Activated CD4-positive, alpha-beta memory T cell treated with anti-CD3 and anti-CD28 coated beads for 36 hours (primary cell): ENCODE measurements around the gene CDC42BPA. TPM values are rescaled to one million over a fixed set of nuclear protein-coding genes. Genes with fewer than 3 reads are reported as not detected.

Experiments
- CTCF ChIA-PET: fragments of 350-600 bp; sonication (Branson Sonifier 250); formaldehyde crosslinking; loops from one replicate; lab custom pipeline; 2021; ENCODE audit warnings: antibody characterized with exemption, inconsistent platforms; lab: Charles Lee
- POLR2A ChIA-PET: fragments of 350-600 bp; sonication (Branson Sonifier 250); formaldehyde crosslinking; loops from one replicate; lab custom pipeline; 2021; ENCODE audit warnings: antibody characterized with exemption; lab: Charles Lee
- DNase-seq: peaks from one replicate; pipeline ENCODE4 v3.0.0-alpha.2; 2020
- H3K27ac Mint-ChIP-seq: one replicate; pipeline ENCODE4 v1.8.0; 2021; ENCODE audit warnings: mixed read lengths
- H3K27me3 Mint-ChIP-seq: one replicate; pipeline ENCODE4 v1.8.0; 2021; ENCODE audit warnings: mixed read lengths
- H3K36me3 Mint-ChIP-seq: one replicate; pipeline ENCODE4 v1.8.0; 2021; ENCODE audit warnings: mixed read lengths
- H3K4me1 Mint-ChIP-seq: one replicate; pipeline ENCODE4 v1.8.0; 2021; ENCODE audit warnings: low read depth, mixed read lengths
- H3K4me3 Mint-ChIP-seq: one replicate; pipeline ENCODE4 v1.8.0; 2021; ENCODE audit warnings: mild to moderate bottlenecking, mixed read lengths
- H3K9me3 Mint-ChIP-seq: one replicate; pipeline ENCODE4 v1.8.0; 2021; ENCODE audit warnings: mixed read lengths
- intact Hi-C: fragments of 100-400 bp; cut with micrococcal nuclease; formaldehyde crosslinking; loops from one replicate; pipeline ENCODE4 v1.15.1; 2023
- total RNA-seq, 2 experiments: library from RNA; stranded (reverse); gene quantifications; one replicate each; pipeline ENCODE4 v1.2.3, GENCODE V29; 2021

Gene CDC42BPA
- total RNA-seq, 2 experiments from 2014 or later = 2.1 to 3.1 TPM

- Mint-ChIP-seq H3K36me3 (no peaks in the 10 kb centered on the region), H3K27ac (no peak overlapping the region), H3K4me3 (no peak overlapping the region), H3K4me1 (peaks cover 11% of the 10 kb centered on the region), H3K27me3 (no peaks in the 10 kb centered on the region), H3K9me3 (peaks cover 3% of the 10 kb centered on the region)
- intact Hi-C loops = no loop called here
- DNase-seq = no peak
- ChIA-PET POLR2A (no interaction called here), CTCF (no interaction called here)
Measured at GRCh38 chr1:226948480-226948879, 369.8 kb downstream of the CDC42BPA start.

GRCh38 chr1:226948051-226948450 is 370.2 kb downstream of the CDC42BPA start:
- peaks cover 3% of the 10 kb centered on the region for H3K9me3 Mint-ChIP-seq
- no peaks in the 10 kb centered on the region for H3K36me3 Mint-ChIP-seq
- ChIA-PET CTCF (no interaction called here), POLR2A (no interaction called here)
- H3K4me3 Mint-ChIP-seq = no peak overlapping the region
- peaks cover 15% of the 10 kb centered on the region for H3K4me1 Mint-ChIP-seq
- DNase-seq = no peak
- intact Hi-C loops = no loop called here
- no peaks in the 10 kb centered on the region for H3K27me3 Mint-ChIP-seq
- H3K27ac Mint-ChIP-seq = no peak overlapping the region

- Mint-ChIP-seq H3K4me1 (peaks cover 25% of the 10 kb centered on the region), H3K9me3 (peaks cover 3% of the 10 kb centered on the region), H3K36me3 (no peaks in the 10 kb centered on the region), H3K4me3 (no peak overlapping the region), H3K27ac (no peak overlapping the region), H3K27me3 (no peaks in the 10 kb centered on the region)
- ChIA-PET POLR2A (no interaction called here), CTCF (no interaction called here)
- DNase-seq = no peak
- intact Hi-C loops = no loop called here
Measured at GRCh38 chr1:226946841-226947240, 371.5 kb downstream of the CDC42BPA start.

GRCh38 chr1:226946285-226946684 is 372.0 kb downstream of the CDC42BPA start:
- ChIA-PET CTCF (no interaction called here), POLR2A (no interaction called here)
- intact Hi-C loops = no loop called here
- H3K27ac Mint-ChIP-seq = no peak overlapping the region
- H3K9me3 Mint-ChIP-seq = peaks cover 3% of the 10 kb centered on the region
- no peaks in the 10 kb centered on the region for H3K36me3 Mint-ChIP-seq
- no peaks in the 10 kb centered on the region for H3K27me3 Mint-ChIP-seq
- no peak overlapping the region for H3K4me3 Mint-ChIP-seq
- DNase-seq = no peak
- peaks cover 29% of the 10 kb centered on the region for H3K4me1 Mint-ChIP-seq

GRCh38 chr1:226945858-226946245 is 372.4 kb downstream of the CDC42BPA start:
- H3K4me3 Mint-ChIP-seq = no peak overlapping the region
- DNase-seq = no peak
- ChIA-PET CTCF (no interaction called here), POLR2A (no interaction called here)
- H3K9me3 Mint-ChIP-seq = peaks cover 3% of the 10 kb centered on the region
- H3K27me3 Mint-ChIP-seq = no peaks in the 10 kb centered on the region
- intact Hi-C loops = no loop called here
- peaks cover 33% of the 10 kb centered on the region for H3K4me1 Mint-ChIP-seq
- H3K36me3 Mint-ChIP-seq = no peaks in the 10 kb centered on the region
- no peak overlapping the region for H3K27ac Mint-ChIP-seq

- no peak overlapping the region for H3K4me3 Mint-ChIP-seq
- H3K4me1 Mint-ChIP-seq = peaks cover 37% of the 10 kb centered on the region
- POLR2A ChIA-PET = no interaction called here
- intact Hi-C loops = no loop called here
- no peak overlapping the region for H3K27ac Mint-ChIP-seq
- no peaks in the 10 kb centered on the region for H3K27me3 Mint-ChIP-seq
- H3K36me3 Mint-ChIP-seq = no peaks in the 10 kb centered on the region
- peaks cover 3% of the 10 kb centered on the region for H3K9me3 Mint-ChIP-seq
- CTCF ChIA-PET = no interaction called here
- DNase-seq = no peak
Measured at GRCh38 chr1:226945106-226945857, 373.0 kb downstream of the CDC42BPA start.

GRCh38 chr1:226943927-226944326 is 374.4 kb downstream of the CDC42BPA start:
- peaks cover 37% of the 10 kb centered on the region for H3K4me1 Mint-ChIP-seq
- no peaks in the 10 kb centered on the region for H3K27me3 Mint-ChIP-seq
- no peak overlapping the region for H3K4me3 Mint-ChIP-seq
- H3K9me3 Mint-ChIP-seq = peaks cover 3% of the 10 kb centered on the region
- intact Hi-C loops = loop anchor here (5.0 kb wide), 2 partner anchors 537 to 618 kb away; partner anchors contain the start of genes PARP1 and ZNF678
- H3K36me3 Mint-ChIP-seq = no peaks in the 10 kb centered on the region
- H3K27ac Mint-ChIP-seq = no peak overlapping the region
- POLR2A ChIA-PET = no interaction called here
- CTCF ChIA-PET = no interaction called here
- no peak for DNase-seq

- Mint-ChIP-seq H3K27me3 (no peaks in the 10 kb centered on the region), H3K4me1 (peaks cover 43% of the 10 kb centered on the region), H3K27ac (no peak overlapping the region), H3K9me3 (peaks cover 2% of the 10 kb centered on the region), H3K36me3 (no peaks in the 10 kb centered on the region), H3K4me3 (no peak overlapping the region)
- POLR2A ChIA-PET = no interaction called here
- intact Hi-C loops = loop anchor here (5.0 kb wide), 2 partner anchors 536 to 619 kb away; partner anchors contain the start of genes PARP1 and ZNF678
- CTCF ChIA-PET = no interaction called here
- DNase-seq = no peak
Measured at GRCh38 chr1:226943156-226943555, 375.1 kb downstream of the CDC42BPA start.

GRCh38 chr1:226942392-226942791 is 375.9 kb downstream of the CDC42BPA start:
- peaks cover 44% of the 10 kb centered on the region for H3K4me1 Mint-ChIP-seq
- no peaks in the 10 kb centered on the region for H3K27me3 Mint-ChIP-seq
- ChIA-PET CTCF (no interaction called here), POLR2A (no interaction called here)
- H3K9me3 Mint-ChIP-seq = no peaks in the 10 kb centered on the region
- no peak overlapping the region for H3K27ac Mint-ChIP-seq
- DNase-seq = no peak
- no peak overlapping the region for H3K4me3 Mint-ChIP-seq
- intact Hi-C loops = loop anchor here (5.0 kb wide), 2 partner anchors 535 to 620 kb away; partner anchors contain the start of genes PARP1 and ZNF678
- H3K36me3 Mint-ChIP-seq = no peaks in the 10 kb centered on the region

GRCh38 chr1:226940806-226941067 is 377.6 kb downstream of the CDC42BPA start:
- Mint-ChIP-seq H3K4me1 (peaks cover 41% of the 10 kb centered on the region), H3K27ac (no peak overlapping the region), H3K36me3 (no peaks in the 10 kb centered on the region), H3K9me3 (no peaks in the 10 kb centered on the region), H3K4me3 (peak overlapping the region; percentile 82), H3K27me3 (no peaks in the 10 kb centered on the region)
- no peak for DNase-seq
- CTCF ChIA-PET = interaction anchor here (1.1 to 1.5 kb wide), 2 partner anchors 28 to 533 kb away, joined by 3 to 4 read pairs; partner anchors contain the start of gene PARP1
- intact Hi-C loops = loop anchor here (2.0 to 5.0 kb wide), 3 partner anchors 314 to 622 kb away; partner anchors contain the start of genes PARP1 and ZNF678
- POLR2A ChIA-PET = interaction anchor here (0.8 to 3.1 kb wide), 3 partner anchors 49 to 261 kb away, joined by 3 to 20 read pairs (median 3); no protein-coding TSS in a partner anchor

GRCh38 chr1:226940029-226940805 is 378.1 kb downstream of the CDC42BPA start, which contains the start of gene COQ8A:
TSS of gene COQ8A (plus strand) at chr1:226940294. CDS start at chr1:226961386, 21,092 bp downstream.
- intact Hi-C loops = loop anchor here (2.0 to 5.0 kb wide), 3 partner anchors 313 to 622 kb away; partner anchors contain the start of genes PARP1 and ZNF678
- POLR2A ChIA-PET = interaction anchor here (0.5 to 3.1 kb wide), 5 partner anchors 50 to 533 kb away, joined by 3 to 20 read pairs (median 3); partner anchors contain the start of gene PARP1
- Mint-ChIP-seq H3K27ac (peak within 1 kb of the TSS; percentile 94), H3K4me1 (peaks cover 41% of the 10 kb centered on the region), H3K4me3 (peak within 1 kb of the TSS; percentile 82), H3K27me3 (no peaks in the 10 kb centered on the region), H3K36me3 (no peaks in the 10 kb centered on the region), H3K9me3 (peaks cover 4% of the 10 kb centered on the region)
- CTCF ChIA-PET = interaction anchor here (0.8 to 1.5 kb wide), 5 partner anchors 27 to 532 kb away, joined by 3 to 5 read pairs (median 4); partner anchors contain the start of gene PARP1
- peak; percentile 99 for DNase-seq
